Peyer's patch (tissue), 4 donors: Measurements from ENCODE around the gene SHE.

Source experiments
- CTCF ChIP-seq, 6 experiments: fragments of 450-650 bp in 4 of 6; fragments of 200-600 bp in 2 of 6; sonication (generic) in 1 of 6; IDR thresholded peaks; one replicate each; pipeline ENCODE4 v1.5.1; 2017 to 2019; ENCODE audit warnings: antibody characterized with exemption in 6 of 6, mild to moderate bottlenecking in 3 of 6, moderate library complexity in 1 of 6
- POLR2A ChIP-seq, 2 donors: fragments of 450-650 bp; IDR thresholded peaks; one replicate each; pipeline ENCODE4 v1.5.1; 2017; ENCODE audit warnings: antibody characterized with exemption in 2 of 2, mild to moderate bottlenecking in 2 of 2, moderate library complexity in 2 of 2

- TF ChIP-seq CTCF (IDR thresholded peaks at IDR 0.05) (no peak), POLR2A (IDR thresholded peaks at IDR 0.05) (no peak)
These were observed 25.4 kb downstream of the SHE start for GRCh38 chr1:154476791-154477190.
